ENCODE results near the gene AK5.

GRCh38 chr1:77370161-77370560, 88.3 kb downstream of the AK5 start:
- TF ChIP-seq RCOR1 (IDR thresholded peaks at IDR 0.05; ENCODE audit: low read depth, low read length) (no peak), REST (IDR thresholded peaks at IDR 0.05) (no peak), KDM5A (IDR thresholded peaks at IDR 0.05) (no peak), JUNB (IDR thresholded peaks at IDR 0.05) (no peak), KDM1A (IDR thresholded peaks at IDR 0.05; ENCODE audit: low read depth) (no peak), CTCF (IDR thresholded peaks at IDR 0.05) (no peak), EP300 (IDR thresholded peaks at IDR 0.05) (no peak)

Data from A549 (cell line).